NCI-H1105 treated with DMSO at 0.1 percent for 48 hours (cell line): ENCODE measurements around the gene PTK7.
A peak's percentile ranks its signal among the peaks of the same experiment; 100 is the strongest.

Experiments used
- DNase-seq: peaks from one replicate; lab custom pipeline; 2025; lab: John Stamatoyannopoulos, UW

Gene PTK7

GRCh38 chr6:43086022-43086658 is 10.0 kb downstream of the PTK7 start:
- no peak for DNase-seq

GRCh38 chr6:43088654-43089056 is 12.5 kb downstream of the PTK7 start:
- DNase-seq: no peak

GRCh38 chr6:43089467-43089866 is 13.4 kb downstream of the PTK7 start:
- no peak for DNase-seq

- DNase-seq: no peak
Observed at GRCh38 chr6:43089874-43090558, 13.9 kb downstream of the PTK7 start.

- DNase-seq: no peak
Observed at GRCh38 chr6:43090559-43090956, 14.4 kb downstream of the PTK7 start.

- DNase-seq: no peak
Observed at GRCh38 chr6:43091020-43091419, 14.9 kb downstream of the PTK7 start.

- DNase-seq: no peak
Observed at GRCh38 chr6:43091436-43091991, 15.4 kb downstream of the PTK7 start.

- DNase-seq: no peak
Observed at GRCh38 chr6:43092635-43093034, 16.5 kb downstream of the PTK7 start.

- no peak for DNase-seq
Observed at GRCh38 chr6:43093436-43094289, 17.5 kb downstream of the PTK7 start.

GRCh38 chr6:43095939-43096338 is 19.8 kb downstream of the PTK7 start:
- no peak for DNase-seq

GRCh38 chr6:43096451-43097097 is 20.5 kb downstream of the PTK7 start:
- no peak for DNase-seq

GRCh38 chr6:43097098-43097489 is 21.0 kb downstream of the PTK7 start:
- no peak for DNase-seq

GRCh38 chr6:43097502-43097901 is 21.4 kb downstream of the PTK7 start:
- no peak for DNase-seq

GRCh38 chr6:43101497-43101896 is 25.4 kb downstream of the PTK7 start:
- no peak for DNase-seq

- DNase-seq: no peak
Observed at GRCh38 chr6:43103253-43103876, 27.3 kb downstream of the PTK7 start.

- DNase-seq: no peak
Observed at GRCh38 chr6:43105538-43106222, 29.6 kb downstream of the PTK7 start.

- peak; percentile 59 for DNase-seq
Observed at GRCh38 chr6:43107344-43108062, 31.4 kb downstream of the PTK7 start.

GRCh38 chr6:43113431-43114260 is 37.5 kb downstream of the PTK7 start:
- no peak for DNase-seq

GRCh38 chr6:43115365-43115764 is 39.3 kb downstream of the PTK7 start:
- no peak for DNase-seq
